Smooth muscle cell (in vitro differentiated cells): Measurements from ENCODE around the gene NSG2. TPM values are rescaled to one million over a fixed set of nuclear protein-coding genes. Genes with fewer than 3 reads are reported as not detected.

ENCODE experiments used
- DNase-seq: peaks from one replicate; lab custom pipeline; 2025; ENCODE audit not compliant: unreplicated experiment; lab: John Stamatoyannopoulos, UW
- H2AFZ ChIP-seq: fragments of 200-600 bp; sonication (generic); 2 replicates; pipeline ENCODE4 v1.6.0; 2016; ENCODE audit warnings: antibody characterized with exemption, low read depth, mild to moderate bottlenecking
- H3F3A ChIP-seq: fragments of 200-600 bp; sonication (generic); 2 replicates; pipeline ENCODE4 v1.6.0; 2017; ENCODE audit warnings: antibody characterized with exemption, low read depth
- H3K27ac ChIP-seq: fragments of 200-600 bp; sonication (generic); 2 replicates; pipeline ENCODE4 v1.5.1; 2016; ENCODE audit warnings: low read depth, mild to moderate bottlenecking
- H3K27me3 ChIP-seq: fragments of 200-600 bp; sonication (generic); 2 replicates; pipeline ENCODE4 v1.6.1; 2016; ENCODE audit warnings: low read depth, mild to moderate bottlenecking
- H3K36me3 ChIP-seq: fragments of 200-600 bp; sonication (generic); 2 replicates; pipeline ENCODE4 v1.5.1; 2016; ENCODE audit warnings: low read depth
- H3K4me1 ChIP-seq: fragments of 200-600 bp; sonication (generic); 2 replicates; pipeline ENCODE4 v1.5.1; 2016; ENCODE audit warnings: low read depth
- H3K4me2 ChIP-seq: fragments of 200-600 bp; sonication (generic); 2 replicates; pipeline ENCODE4 v1.6.0; 2016; ENCODE audit warnings: mild to moderate bottlenecking
- H3K4me3 ChIP-seq: fragments of 200-600 bp; sonication (generic); 2 replicates; pipeline ENCODE4 v1.5.1; 2016; ENCODE audit warnings: mild to moderate bottlenecking
- H3K79me2 ChIP-seq: fragments of 200-600 bp; sonication (generic); 2 replicates; pipeline ENCODE4 v1.6.0; 2016; ENCODE audit warnings: low read depth, mild to moderate bottlenecking
- H3K9ac ChIP-seq: fragments of 200-600 bp; sonication (generic); 2 replicates; pipeline ENCODE4 v1.6.0; 2016; ENCODE audit warnings: low read depth
- H3K9me3 ChIP-seq: fragments of 200-600 bp; sonication (generic); replicated peaks from 2 replicates; pipeline ENCODE4 v1.5.1; 2016; ENCODE audit warnings: low read depth
- H4K20me1 ChIP-seq: fragments of 200-600 bp; sonication (generic); 2 replicates; pipeline ENCODE4 v1.6.0; 2016; ENCODE audit warnings: low read depth
- WGBS: methylation state at CpG from one replicate; pipeline ENCODE4 v1.1.7; 2016; ENCODE audit warnings: low lambda C conversion rate; 5-methylcytosine and 5-hydroxymethylcytosine counted together
- polyA plus RNA-seq: library from polyadenylated mRNA; unstranded; fragments of >200 nt; fragmentation: Nextera tagmentation; extraction: Ambion mirVana; gene quantifications from 2 replicates; pipeline ENCODE4 v1.2.1, GENCODE V29; 2016
- total RNA-seq: library from RNA; depleted of rRNA; stranded (reverse); fragments of >200 nt; gene quantifications from 2 replicates; pipeline ENCODE4 v1.2.3, GENCODE V29; 2014
- TF ChIP-seq, protein P1 (sequence below): fragments of 200-600 bp; sonication (generic); IDR thresholded peaks from 2 replicates; pipeline ENCODE4 v1.5.1; 2017; ENCODE audit warnings: borderline replicate concordance, mild to moderate bottlenecking, antibody characterized with exemption; ENCODE audit not compliant: insufficient read depth, poor library complexity, severe bottlenecking

Gene NSG2
- total and polyA plus RNA-seq, 2 experiments from 2014 or later: 0.18 TPM; not detected in 1

DNA sequence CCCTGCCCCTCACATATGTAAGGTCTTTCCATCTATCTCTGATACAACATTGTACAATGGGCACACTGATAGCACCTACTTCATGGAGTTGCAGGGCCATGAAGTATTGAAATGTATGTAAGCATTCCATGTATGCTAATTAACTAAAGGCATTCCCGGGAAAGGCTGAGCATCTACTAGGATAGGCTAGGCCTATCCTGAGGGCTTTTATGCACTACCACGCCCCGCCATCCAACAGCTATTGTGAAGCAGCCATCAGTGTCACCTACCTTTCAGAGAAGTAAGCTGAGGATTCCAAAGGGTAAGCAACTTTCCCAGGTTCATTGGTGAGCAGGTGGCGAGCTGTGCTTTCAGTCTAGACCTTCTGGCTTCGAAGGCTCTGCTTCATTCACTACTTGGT is 47.6 kb downstream of the NSG2 start:
- no peak overlapping the region for H3K4me3 ChIP-seq
- peaks cover 13% of the 10 kb centered on the region for H3K27me3 ChIP-seq
- H3K36me3 ChIP-seq: no peaks in the 10 kb centered on the region
- no peaks in the 10 kb centered on the region for H4K20me1 ChIP-seq
- H3K9me3 ChIP-seq: no peaks in the 10 kb centered on the region
- no peak overlapping the region for H3K4me2 ChIP-seq
- no peaks in the 10 kb centered on the region for H3K4me1 ChIP-seq
- no peak overlapping the region for H3K9ac ChIP-seq
- TF ChIP-seq, protein P1, sequence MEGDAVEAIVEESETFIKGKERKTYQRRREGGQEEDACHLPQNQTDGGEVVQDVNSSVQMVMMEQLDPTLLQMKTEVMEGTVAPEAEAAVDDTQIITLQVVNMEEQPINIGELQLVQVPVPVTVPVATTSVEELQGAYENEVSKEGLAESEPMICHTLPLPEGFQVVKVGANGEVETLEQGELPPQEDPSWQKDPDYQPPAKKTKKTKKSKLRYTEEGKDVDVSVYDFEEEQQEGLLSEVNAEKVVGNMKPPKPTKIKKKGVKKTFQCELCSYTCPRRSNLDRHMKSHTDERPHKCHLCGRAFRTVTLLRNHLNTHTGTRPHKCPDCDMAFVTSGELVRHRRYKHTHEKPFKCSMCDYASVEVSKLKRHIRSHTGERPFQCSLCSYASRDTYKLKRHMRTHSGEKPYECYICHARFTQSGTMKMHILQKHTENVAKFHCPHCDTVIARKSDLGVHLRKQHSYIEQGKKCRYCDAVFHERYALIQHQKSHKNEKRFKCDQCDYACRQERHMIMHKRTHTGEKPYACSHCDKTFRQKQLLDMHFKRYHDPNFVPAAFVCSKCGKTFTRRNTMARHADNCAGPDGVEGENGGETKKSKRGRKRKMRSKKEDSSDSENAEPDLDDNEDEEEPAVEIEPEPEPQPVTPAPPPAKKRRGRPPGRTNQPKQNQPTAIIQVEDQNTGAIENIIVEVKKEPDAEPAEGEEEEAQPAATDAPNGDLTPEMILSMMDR: no peak
- no peak overlapping the region for H2AFZ ChIP-seq
- H3F3A ChIP-seq: no peaks in the 10 kb centered on the region
- 74% methylated on average over 5 of the region's 5 CpGs for WGBS
- DNase-seq: no peak
- H3K27ac ChIP-seq: no peak overlapping the region
- H3K79me2 ChIP-seq: no peaks in the 10 kb centered on the region

DNA sequence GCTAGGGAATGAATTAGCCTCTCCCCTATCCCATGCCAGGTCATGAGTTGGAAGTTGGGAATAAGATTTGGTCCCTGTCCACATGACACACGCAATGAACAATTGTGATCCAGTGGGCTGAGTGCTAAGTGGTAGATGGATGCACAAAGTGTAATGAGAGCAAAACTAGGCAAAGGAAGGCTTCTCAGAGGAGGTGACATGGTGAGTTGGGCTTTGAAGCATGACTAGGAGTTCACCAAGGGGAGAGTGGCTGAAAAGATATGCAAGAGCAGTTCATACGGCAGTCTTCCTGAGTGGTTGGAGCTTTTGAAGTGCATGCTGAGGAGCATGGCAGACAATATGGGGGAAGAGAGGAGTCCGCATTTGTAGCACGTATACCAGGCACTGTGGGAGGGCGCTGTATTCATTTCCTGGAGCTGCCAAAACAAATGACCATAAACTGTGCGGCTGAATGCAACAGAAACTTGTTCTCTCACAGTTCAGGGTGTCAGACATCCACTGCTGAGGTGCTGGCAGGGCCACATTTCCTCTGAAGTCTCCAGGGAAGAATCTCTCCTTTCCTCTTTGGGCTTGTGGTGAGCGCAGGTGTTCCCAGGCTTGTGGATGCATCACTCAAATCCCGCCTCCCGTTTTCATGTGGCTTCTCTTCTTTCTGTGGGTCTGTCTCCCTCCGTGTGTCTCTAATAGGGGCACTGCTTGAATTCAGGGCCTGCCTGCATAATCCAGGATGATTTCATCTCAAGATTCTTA is 49.5 kb downstream of the NSG2 start:
- DNase-seq: no peak
- H3K9ac ChIP-seq: no peak overlapping the region
- no peaks in the 10 kb centered on the region for H4K20me1 ChIP-seq
- no peaks in the 10 kb centered on the region for H3K36me3 ChIP-seq
- WGBS: 85% methylated on average over 10 of the region's 10 CpGs
- TF ChIP-seq, protein P1: no peak
- H2AFZ ChIP-seq: no peak overlapping the region
- H3K27me3 ChIP-seq: peaks cover 5% of the 10 kb centered on the region
- H3F3A ChIP-seq: no peaks in the 10 kb centered on the region
- H3K4me3 ChIP-seq: no peak overlapping the region
- H3K4me1 ChIP-seq: no peaks in the 10 kb centered on the region
- no peak overlapping the region for H3K27ac ChIP-seq
- H3K9me3 ChIP-seq: no peaks in the 10 kb centered on the region
- no peak overlapping the region for H3K4me2 ChIP-seq
- no peaks in the 10 kb centered on the region for H3K79me2 ChIP-seq

- H3K4me2 ChIP-seq: no peak overlapping the region
- H3F3A ChIP-seq: no peaks in the 10 kb centered on the region
- no peak overlapping the region for H3K27ac ChIP-seq
- H3K4me3 ChIP-seq: no peak overlapping the region
- no peaks in the 10 kb centered on the region for H3K9me3 ChIP-seq
- H3K4me1 ChIP-seq: no peaks in the 10 kb centered on the region
- H3K36me3 ChIP-seq: no peaks in the 10 kb centered on the region
- H2AFZ ChIP-seq: no peak overlapping the region
- H3K27me3 ChIP-seq: peaks cover 5% of the 10 kb centered on the region
- no peak for DNase-seq
- no peaks in the 10 kb centered on the region for H3K79me2 ChIP-seq
- H4K20me1 ChIP-seq: no peaks in the 10 kb centered on the region
- TF ChIP-seq, protein P1: no peak
- 80% methylated on average over 6 of the region's 6 CpGs for WGBS
- H3K9ac ChIP-seq: no peak overlapping the region
Measured at GRCh38 chr5:174096619-174097018, 51.1 kb downstream of the NSG2 start.

DNA sequence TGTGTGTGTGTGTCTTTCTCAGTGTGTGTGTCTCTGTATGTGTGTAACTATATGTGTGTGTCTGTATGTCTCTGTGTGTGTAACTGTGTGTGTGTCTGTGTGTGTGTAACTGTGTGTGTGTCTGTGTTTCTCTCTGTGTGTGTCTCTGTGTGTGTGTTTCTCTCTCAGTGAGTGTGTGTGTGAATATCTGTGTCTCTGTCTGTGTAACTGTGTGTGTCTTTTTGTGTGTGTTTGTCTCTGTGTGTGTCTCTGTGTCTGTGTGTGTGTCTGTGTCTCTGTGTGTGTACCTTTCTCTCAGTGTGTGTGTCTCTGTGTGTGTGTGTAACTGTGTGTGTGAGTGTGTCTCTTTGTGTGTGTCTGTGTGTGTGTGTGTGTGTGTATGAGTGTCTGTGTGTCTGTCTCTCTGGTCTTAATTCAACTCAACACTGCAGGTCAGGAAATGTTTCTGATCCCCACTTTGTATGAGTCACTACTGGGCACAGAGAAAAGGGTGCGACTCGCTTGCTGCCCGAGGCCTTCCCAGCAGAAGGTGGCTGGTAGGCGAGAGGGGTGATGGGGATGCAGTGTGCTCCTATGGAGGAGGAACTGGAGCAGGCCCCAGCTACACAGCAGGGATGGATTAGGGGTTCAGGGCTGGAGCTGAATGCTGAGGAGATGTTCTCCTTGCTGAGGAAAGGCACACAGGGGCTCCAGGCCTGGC is 52.1 kb downstream of the NSG2 start:
- DNase-seq: no peak
- no peaks in the 10 kb centered on the region for H3K36me3 ChIP-seq

More for the DNA sequence above, 52.1 kb downstream of the NSG2 start:
- H2AFZ ChIP-seq: no peak overlapping the region
- H3K27me3 ChIP-seq: peaks cover 5% of the 10 kb centered on the region
- no peaks in the 10 kb centered on the region for H4K20me1 ChIP-seq
- H3K27ac ChIP-seq: no peak overlapping the region
- no peak overlapping the region for H3K9ac ChIP-seq
- TF ChIP-seq, protein P1: no peak
- H3K4me1 ChIP-seq: no peaks in the 10 kb centered on the region
- no peaks in the 10 kb centered on the region for H3K79me2 ChIP-seq
- 39% methylated on average over 4 of the region's 4 CpGs for WGBS
- H3F3A ChIP-seq: no peaks in the 10 kb centered on the region
- no peak overlapping the region for H3K4me3 ChIP-seq
- H3K9me3 ChIP-seq: no peaks in the 10 kb centered on the region
- no peak overlapping the region for H3K4me2 ChIP-seq
